Measurements from ENCODE around the gene SLC25A15.
"Not testable (repeated sequence)": the region's sequence is repeated elsewhere in the genome, so short reads cannot be mapped to it uniquely, and the experiment has no call there.

SLC25A15 gene

DNA sequence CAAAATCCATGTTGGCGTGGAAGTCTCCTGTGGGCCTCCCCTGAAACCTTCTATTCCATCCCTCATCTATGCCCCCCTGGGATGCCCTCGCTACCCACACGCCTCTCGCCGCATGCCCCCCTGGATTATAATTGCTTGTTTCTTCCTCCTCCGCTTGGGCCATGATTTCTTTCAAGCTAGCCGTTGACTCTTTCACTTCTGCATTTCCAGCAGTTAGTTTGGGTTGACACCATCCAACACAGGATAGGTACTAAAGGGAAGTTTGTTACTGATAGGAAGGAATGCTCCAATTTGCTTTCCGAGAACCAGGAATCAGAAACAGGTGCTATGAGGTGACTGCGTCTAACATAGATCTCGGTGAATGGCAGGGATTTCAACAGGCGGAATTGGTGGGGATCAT is 7.7 kb upstream of the SLC25A15 start:
- DNase-seq (ENCODE audit: low read depth in 3 of 3), result no peak

DNA sequence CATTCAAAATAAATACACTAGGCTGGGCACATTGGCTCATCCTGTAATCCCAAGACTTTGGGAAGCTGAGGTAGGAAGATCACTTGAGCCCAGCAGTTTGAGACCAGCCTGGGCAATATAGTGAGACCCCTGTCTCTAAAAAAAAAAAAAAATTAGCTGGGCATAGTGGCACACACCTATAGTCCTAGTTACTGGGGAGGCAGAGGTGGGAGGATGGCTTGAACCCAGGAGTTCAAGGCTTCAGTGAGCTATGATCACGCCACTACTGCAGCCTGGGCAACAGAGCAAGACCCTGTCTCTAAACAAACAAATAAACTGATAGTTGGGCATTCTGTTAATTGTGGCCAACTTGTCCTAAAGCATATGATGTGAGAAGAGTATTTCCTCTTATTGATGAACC is 6.4 kb upstream of the SLC25A15 start:
- not testable (repeated sequence) for DNase-seq (ENCODE audit: low read depth in 3 of 3)

DNA sequence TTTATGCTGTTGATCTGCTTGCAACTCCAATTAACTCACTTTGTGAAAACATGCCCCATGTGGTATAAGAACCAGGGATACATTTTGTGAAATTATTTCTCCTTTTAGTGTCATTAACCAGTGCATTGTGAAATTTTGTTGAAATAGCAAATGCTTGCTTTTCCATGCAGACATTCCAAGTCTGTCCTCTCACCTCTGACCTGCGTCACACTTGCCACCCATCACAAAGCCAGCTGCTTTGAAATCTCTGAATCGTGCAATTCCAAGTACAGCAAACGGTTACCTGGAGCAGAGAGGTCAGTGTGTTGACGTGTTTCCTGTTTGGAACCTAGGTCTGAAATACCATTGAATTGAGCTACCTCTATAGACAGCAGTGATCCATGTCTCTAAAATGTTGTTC is 4.9 kb upstream of the SLC25A15 start:
- DNase-seq (ENCODE audit: low read depth in 3 of 3), result no peak

DNA sequence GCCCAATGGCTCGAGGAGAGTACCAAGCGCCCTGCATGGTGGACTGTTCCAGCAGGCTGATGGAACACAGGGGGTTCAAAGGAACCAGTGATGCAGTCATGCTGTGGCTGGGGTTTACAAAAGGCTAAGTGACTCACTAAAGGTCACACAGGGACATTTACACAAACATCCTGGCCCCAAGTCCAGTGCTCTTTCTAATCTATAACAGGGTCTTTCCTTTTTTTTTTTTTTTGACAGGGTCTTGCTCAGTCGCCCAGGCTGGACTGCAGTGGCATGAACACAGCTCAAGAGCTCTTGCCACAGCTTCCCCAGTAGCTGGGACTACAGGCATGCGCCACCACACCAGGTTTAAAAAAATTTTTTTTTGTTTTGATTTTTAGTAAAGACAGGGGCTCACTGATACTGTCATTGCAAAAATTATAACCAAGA is 2.8 kb upstream of the SLC25A15 start:
- no peak for DNase-seq (ENCODE audit: low read depth in 3 of 3)

DNA sequence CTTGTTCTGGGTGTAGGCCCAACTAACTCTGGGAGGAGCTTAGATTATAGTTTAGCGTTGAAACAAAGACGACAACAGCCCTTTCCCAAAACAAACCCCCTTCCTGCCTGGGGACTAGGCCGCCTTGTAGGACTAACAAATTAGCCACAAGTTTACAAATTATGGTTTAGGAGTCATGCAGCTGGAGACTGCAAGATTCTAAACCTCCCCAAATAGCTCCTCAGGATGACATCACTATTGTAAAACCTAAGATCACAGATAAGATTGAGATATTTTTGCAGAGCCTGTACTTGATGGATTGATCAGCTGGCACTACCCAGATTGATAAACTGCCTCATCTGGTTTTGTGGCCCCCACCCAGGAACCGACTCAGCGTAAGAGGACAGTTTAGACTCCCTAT is 2.3 kb upstream of the SLC25A15 start:
- DNase-seq (ENCODE audit: low read depth in 3 of 3), result no peak

DNA sequence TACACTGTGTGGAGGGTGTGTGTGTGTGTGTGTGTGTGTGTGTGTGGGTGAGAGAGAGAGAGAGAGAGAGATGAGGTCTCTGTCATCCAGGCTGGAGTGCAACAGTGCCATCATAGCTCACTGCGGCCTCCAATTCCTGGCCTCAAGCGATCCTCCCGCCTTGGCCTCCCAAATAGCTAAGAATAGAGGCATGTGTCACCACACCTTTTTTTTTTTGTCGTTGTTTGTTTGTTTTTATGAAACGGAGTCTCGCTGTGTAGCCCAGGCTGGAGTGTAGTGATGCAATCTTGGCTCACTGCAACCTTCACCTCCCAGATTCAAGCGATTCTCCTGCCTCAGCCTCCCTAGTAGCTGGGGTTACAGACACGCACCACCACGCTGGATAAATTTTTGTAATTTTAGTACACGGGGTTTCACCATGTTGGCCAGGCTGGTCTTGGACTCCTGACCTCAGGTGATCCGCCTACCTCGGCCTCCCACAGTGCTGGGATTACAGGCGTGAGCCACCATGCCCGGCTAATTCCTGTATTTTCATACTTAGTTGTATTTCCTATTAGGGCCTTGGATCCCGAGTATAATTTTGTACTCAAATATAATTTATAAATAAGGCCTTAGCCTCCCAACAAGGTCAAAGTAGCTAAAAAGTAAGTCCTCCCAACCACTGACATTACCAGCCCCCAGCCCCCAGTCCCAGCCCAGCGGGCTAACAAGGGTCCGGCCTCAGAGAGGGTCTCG is 704 bp upstream of the SLC25A15 start:
- not testable (repeated sequence) for DNase-seq (ENCODE audit: low read depth in 3 of 3)

DNA sequence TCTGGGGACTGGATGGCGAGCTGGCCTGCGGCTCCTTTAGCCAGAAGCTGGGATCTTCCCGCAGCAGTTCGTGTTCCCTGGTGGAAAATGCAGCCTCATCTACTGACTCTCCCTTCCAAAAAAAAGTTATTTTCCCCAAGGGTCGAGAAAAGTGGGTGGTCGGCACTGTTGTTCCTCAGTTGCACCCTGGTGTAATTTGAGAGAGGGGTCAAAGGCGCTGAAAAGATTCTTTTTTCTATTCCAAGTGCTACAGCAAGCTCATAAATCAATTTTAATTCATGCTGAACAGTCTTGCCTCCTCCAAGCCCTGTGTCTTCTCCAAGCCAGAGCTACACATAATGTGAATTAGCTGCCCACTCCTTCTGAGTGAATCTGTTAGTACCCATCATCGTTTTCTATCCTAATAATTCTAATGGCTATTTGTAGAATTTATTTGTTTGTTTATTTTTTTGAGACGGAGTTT is 774 bp downstream of the SLC25A15 start:
- no peak for DNase-seq (ENCODE audit: low read depth in 3 of 3)

DNA sequence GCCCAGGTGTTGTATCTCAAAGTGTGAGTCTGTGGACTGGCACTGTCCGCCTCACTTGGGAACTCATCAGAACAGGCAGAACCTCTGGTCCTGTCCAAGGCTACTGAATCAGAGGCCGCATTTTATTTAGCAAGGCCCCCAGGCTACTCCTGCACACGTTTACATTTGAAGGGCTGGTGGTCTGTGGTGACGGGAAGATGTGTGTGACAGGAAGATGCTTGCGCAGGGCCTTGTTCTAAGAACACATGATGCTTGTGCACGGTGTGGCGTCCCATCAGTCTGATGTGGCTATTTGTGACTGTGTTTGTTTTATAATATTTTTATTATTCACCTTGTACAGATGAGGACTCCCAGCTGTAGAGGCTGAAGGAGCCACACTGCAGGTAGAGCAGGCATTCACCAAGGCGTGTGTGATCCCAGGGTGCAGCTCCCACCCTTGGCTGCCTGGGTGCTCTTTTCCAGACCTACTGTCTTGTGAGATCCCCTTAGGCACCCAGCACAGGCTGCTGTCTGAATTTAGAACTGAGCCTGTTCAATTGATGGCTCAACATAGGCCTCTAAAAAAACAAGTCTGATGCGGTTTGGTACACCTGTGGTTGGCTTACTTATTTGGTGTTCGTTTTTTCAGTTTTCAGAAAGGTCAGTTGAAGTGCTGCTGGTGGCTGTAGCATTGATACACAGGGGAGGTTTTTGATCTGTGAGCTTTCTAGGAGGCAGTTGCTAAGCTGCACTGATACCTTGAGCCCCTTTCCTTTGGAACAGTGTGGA is 3.1 kb downstream of the SLC25A15 start:
- no peak for DNase-seq (ENCODE audit: low read depth in 3 of 3)

DNA sequence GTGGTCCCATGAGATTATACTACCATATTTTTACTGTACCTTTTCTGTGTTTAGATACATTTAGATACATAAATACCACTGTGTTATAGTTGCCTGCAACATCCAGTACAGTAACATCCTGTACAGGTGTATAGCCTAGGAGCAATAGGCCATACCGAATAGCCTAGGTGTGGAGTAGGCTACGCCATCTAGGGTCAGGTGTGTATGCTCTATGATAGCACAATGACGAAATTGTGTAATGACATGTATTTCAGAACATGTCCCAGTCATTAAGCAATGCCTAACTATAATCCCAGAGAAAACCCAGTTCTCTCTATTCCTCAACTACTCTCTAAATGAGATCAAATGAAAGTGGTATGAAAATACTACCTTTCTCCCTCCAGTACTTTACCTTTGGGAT is 3.9 kb downstream of the SLC25A15 start:
- DNase-seq (ENCODE audit: low read depth in 3 of 3), result no peak

DNA sequence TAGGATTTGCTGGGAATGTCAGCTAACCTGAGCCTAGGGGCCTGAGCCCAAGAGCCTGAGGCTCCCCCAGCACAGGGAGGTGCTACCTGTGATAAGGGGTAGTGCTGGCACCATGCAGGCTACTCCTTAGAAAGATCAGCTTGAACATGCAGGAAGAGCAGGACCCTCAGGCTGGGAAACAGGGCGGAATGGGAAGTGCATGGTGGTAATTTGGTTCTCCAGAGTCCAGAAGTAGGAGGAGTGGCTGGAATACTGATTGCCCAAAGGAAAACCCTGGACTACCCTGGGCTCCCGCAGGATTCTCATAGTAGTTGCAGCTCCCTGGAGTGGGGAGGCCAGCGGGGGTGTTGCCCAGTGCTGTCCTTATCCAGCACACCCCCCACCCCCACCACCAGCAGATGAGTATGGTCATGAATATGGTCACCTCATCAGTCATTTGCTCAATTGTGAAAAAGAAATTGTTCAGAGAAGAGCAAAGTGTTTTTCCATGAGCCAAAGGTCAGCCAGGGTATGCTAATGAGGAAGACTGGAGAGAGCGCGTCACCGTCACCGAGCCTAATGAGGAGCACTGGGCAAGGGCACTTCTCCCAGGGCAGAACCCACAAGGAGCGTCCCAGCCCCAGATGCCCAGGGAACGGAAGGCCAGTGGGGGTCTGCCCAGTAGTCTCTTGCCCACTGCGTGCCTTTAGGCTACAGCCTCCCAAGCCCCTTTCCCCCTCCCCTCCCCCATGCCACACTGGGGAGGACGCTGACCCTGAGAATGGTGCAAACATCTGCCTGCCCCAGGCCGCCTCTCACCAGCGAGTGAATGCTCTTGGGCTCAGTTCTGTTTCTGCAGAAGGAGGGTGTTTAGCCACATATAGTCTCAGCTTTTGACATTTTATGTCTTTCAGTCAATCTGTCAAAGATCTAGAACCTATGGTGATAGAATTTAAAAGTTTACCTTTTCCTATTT is 5.3 kb downstream of the SLC25A15 start:
- no peak for DNase-seq (ENCODE audit: low read depth in 3 of 3)

DNA sequence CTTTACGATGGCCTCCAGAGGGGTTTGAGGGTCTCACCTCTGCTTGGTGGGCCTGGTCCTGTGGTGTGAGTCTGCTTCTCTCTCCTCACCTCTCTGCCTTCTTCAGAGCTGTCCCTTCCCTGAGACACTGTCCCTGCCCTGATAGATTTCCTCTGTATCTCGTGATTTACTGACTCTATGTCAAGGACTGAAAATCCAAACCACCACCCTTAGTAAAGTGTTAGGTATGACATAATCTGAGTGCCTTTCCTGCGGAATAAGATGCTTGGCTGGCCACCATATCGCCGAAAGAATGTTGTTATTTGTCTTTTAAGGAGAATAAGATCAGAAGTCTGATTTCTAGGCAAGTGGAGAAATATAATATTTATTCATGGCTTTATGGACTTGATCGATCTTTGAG is 7.2 kb downstream of the SLC25A15 start:
- no peak for DNase-seq (ENCODE audit: low read depth in 3 of 3)

DNA sequence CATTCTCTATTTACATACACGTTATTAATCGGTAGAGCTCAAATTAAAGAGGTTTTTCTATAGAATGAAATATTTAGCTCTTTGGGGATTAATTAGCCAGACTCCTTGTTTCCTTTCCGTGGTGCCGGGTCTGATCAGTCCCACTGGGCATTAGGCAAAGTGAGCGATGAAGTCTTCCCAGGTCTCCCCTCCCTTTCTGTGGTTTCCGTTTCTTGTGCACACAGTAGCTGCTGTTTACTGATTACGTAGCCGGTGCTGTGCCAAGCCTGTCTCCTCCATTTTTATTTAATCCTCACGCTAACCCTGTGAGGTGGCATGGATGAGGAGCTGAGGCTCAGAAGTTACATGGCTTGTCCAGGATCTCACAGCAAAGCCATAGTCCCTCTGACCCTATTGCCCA is 9.0 kb downstream of the SLC25A15 start:
- DNase-seq (ENCODE audit: low read depth in 3 of 3), result no peak

DNA sequence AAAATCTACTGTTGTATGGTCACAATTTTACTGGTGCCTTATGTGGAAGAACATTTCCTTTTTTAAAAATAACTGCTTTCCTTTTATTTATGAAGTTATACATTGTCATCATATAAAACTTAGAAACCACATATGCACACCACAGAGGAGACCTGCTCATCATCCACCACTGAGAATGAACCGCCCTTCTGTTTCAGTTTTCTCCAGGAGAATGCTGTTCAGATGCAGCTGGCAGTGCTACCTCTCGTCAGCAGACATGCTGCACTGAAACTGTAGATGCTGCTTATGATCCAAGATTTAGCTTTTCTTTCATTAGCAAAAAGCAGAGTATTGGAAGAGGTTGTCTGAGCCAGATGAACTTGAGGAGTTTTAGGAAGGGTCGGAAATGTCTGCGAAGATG is 10.1 kb downstream of the SLC25A15 start:
- no peak for DNase-seq (ENCODE audit: low read depth in 3 of 3)

DNA sequence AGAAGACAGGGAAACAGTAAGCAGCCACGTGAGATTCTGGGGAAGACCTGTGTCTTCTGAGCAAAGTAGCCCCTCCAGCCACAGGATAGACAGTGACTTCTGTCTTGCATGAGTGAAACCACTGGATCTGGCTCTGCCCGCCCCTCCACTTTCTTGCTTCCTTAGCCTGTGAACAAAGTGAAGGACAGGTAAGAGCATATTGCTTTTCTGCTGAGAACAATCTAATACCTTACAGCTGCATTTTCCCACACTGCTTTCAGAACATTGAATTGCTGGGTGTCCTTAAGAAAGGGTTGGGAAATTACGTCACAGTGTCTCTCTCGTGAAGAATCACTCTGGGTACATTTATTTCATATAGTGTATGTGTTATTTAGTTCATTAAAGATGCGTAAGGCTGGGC is 11.1 kb downstream of the SLC25A15 start:
- no peak for DNase-seq (ENCODE audit: low read depth in 3 of 3)

DNA sequence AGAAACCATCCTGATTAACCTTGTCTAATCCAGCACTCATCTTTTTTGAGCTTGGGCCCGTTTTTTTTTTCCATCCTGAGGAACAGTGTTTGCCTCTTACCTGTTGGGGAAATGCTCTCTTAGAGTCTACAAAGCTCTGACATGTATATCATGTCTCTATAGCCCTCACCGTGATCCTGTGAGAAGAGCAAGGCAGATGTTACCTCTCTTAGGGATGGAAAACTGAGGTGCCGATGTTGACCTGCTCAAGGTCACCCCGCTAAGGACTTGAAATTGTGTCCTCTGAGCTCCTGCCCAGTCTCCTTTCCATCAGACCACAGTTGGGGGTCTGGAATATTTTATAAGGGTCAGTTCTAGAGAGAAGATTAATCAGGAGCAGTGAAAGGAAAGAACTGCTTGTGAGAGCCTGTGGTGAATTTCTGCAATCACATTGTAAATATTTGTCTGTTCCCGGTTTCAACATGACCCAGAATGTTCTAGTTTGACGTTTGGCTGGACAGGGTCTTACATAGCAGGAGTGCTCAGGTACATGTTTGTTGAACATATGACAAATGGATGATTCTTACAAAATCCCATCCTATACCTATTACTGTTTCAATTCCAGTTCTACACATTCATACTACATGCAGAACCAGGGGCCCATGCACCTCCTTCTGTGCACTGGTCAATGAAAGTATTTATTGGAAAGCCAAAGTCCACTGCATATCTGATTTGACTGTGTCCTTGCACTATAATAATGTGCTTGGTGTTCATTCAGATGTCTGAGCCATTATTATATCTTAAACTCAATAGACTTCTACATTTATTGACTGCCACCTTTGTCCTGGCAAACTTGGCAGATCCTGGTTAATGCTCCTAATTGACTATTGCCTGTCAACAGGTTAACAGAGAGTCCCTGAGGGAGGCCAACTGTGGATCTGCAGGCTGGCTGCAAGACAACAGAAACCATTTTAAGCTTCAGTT is 12.1 kb downstream of the SLC25A15 start:
- no peak for DNase-seq (ENCODE audit: low read depth in 3 of 3)

DNA sequence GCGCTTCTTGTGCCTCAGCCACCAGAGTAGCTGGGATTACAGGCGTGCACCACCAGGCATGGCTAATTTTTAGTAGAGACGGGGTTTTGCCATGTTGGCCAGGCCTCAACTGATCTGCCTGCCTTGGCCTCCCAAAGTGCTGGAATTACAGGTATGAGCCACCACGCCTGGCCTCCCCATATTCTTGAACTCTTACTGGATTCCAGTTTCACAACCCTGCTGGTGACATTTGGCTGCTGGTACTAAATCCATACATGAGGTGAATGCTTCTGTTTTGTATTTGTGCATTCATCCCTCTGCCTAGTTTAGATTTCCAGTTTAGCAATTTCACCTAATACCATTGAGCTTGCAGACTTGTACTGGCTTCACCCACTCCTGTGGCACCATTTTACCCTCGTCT is 13.9 kb downstream of the SLC25A15 start:
- DNase-seq (ENCODE audit: low read depth in 3 of 3), result no peak

DNA sequence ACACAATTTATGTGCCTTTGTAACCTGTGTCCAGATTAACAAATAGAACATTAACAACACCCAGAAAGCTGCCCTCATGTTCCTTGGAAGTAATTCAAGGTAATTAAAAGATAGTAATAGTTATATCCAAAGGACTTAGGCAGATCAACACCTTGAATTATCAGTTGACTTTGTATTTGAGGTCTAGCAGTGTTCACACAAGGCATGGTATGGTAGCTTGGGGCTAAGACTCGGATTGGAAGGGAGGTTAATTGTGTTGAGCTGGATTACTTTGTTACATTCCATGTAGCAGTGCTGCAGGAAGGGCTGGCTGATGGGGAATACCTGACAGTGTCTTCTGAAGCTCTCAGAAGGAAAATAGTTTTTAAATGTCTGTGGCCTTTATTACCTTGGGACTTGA is 16.8 kb downstream of the SLC25A15 start:
- DNase-seq (ENCODE audit: low read depth in 3 of 3), result no peak

DNA sequence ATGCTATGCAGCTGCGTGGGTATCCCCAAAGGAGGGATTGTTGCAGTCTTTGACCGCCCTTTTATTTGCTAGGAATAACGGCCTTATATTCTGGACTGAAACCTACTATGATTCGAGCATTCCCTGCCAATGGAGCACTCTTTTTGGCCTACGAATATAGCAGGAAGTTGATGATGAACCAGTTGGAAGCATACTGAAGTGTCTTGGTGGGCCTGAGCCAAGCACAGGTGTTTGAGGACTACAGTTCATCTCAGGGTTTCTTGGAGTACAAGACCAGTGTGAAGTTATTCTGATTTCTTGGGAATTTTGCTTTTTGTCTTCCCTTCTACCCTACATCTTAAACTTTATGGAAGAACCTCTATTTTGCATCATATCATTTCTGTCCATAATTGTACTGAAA is 20.1 kb downstream of the SLC25A15 start:
- DNase-seq (ENCODE audit: low read depth in 3 of 3), result no peak

DNA sequence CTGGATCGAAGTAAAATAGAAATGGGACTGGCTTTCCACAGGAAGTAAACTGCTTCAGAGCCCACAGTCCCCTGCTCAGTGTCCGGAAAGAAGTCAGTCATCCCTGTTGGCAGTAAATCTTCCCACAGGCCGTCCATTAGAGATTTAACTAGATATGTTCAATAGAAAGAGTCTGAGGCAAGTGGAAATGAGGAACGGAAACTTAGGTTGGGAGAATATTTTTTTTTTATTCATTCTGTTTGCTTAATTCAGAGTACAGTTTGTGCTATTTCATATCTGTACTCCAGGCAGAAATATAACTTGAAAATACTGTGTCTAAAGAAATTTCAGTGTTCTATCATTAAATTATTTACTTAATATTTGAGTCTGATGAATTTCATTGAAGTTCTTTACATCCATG is 22.7 kb downstream of the SLC25A15 start:
- DNase-seq (ENCODE audit: low read depth in 3 of 3), result no peak

DNA sequence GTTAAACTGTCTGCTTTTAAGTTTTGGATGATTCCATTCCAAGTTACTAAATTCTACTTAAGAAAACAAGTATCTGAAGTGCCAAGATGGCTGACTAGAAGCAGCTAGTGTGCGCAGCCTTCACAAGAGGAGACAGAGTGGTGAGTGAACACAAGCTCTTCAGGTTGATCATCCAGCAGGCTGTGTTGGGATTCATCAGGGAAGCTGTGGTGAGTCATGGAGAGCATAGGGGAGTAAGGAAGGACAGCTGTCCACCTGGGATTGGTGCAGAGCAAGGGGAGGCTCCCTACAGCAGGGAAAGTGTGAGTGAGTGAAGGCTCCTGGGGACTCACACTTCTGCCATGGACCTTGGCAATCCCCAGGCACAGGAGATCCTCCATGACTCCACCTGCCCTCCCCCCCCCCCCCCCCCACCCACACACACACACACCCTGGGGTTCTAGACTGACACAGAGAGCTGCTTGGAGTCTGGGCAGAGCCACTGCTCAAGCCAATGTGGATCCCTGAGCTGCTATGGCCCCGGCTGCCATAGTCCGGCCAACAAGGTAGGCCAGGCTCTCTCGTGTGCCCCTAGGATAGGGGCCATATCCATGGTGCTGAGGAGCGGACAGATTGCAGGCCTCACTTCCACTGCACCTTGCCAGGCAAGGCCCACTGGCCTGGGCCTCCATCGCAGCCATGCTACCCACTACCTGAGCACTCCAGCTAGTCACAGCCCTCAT is 23.5 kb downstream of the SLC25A15 start:
- DNase-seq (ENCODE audit: low read depth in 3 of 3), result no peak
